H9 (cell line): ENCODE results near the gene TRIM7. TPM values are rescaled to one million over a fixed set of nuclear protein-coding genes. Genes with fewer than 3 reads are reported as not detected.

Experiments used
- DNase-seq: peaks from one replicate; pipeline ENCODE4 v3.0.0-alpha.2; 2017
- H2AFZ ChIP-seq: one replicate; pipeline ENCODE4 v1.6.1; 2013; ENCODE audit warnings: mild to moderate bottlenecking, low read length, control low read depth, moderate library complexity
- H2AK5ac ChIP-seq: 2 replicates; pipeline ENCODE4 v1.6.1; 2013; ENCODE audit warnings: low read length, control low read depth, mixed read lengths; ENCODE audit not compliant: insufficient read length
- H2BK120ac ChIP-seq: one replicate; pipeline ENCODE4 v1.6.1; 2013; ENCODE audit warnings: low read depth, mild to moderate bottlenecking, low read length, control low read depth, inconsistent platforms; ENCODE audit not compliant: poor library complexity, severe bottlenecking
- H2BK12ac ChIP-seq: 2 replicates; pipeline ENCODE4 v1.6.1; 2013; ENCODE audit warnings: low read length, control low read depth, mixed read lengths, low read depth; ENCODE audit not compliant: insufficient read length
- H2BK15ac ChIP-seq: 2 replicates; pipeline ENCODE4 v1.6.1; 2013; ENCODE audit warnings: low read depth, low read length, control low read depth
- H2BK20ac ChIP-seq: one replicate; pipeline ENCODE4 v1.6.1; 2013; ENCODE audit warnings: low read depth, mild to moderate bottlenecking, low read length, control low read depth, inconsistent platforms; ENCODE audit not compliant: poor library complexity, severe bottlenecking
- H2BK5ac ChIP-seq: 2 replicates; pipeline ENCODE4 v1.6.1; 2013; ENCODE audit warnings: low read length, control low read depth, mixed read lengths; ENCODE audit not compliant: insufficient read length
- H3K14ac ChIP-seq: 2 replicates; pipeline ENCODE4 v1.6.1; 2013; ENCODE audit warnings: low read length, control low read depth; ENCODE audit not compliant: insufficient read depth
- H3K18ac ChIP-seq: 2 replicates; pipeline ENCODE4 v1.6.1; 2013; ENCODE audit warnings: low read depth, mild to moderate bottlenecking, mixed read lengths, low read length, control low read depth; ENCODE audit not compliant: insufficient read length
- H3K23ac ChIP-seq: 2 replicates; pipeline ENCODE4 v1.6.1; 2013; ENCODE audit warnings: low read length, control low read depth, mixed read lengths, low read depth; ENCODE audit not compliant: insufficient read length
- H3K23me2 ChIP-seq: 2 replicates; pipeline ENCODE4 v1.6.1; 2013; ENCODE audit warnings: low read depth, mild to moderate bottlenecking, mixed read lengths, low read length, control low read depth; ENCODE audit not compliant: insufficient read length, poor library complexity, severe bottlenecking
- H3K27ac ChIP-seq: 2 replicates; pipeline ENCODE4 v1.5.1; 2013; ENCODE audit warnings: low read length, control low read depth, mixed read lengths, low read depth; ENCODE audit not compliant: insufficient read length
- H3K27me3 ChIP-seq: 2 replicates; pipeline ENCODE4 v1.6.1; 2013; ENCODE audit warnings: low read length, control low read depth, inconsistent platforms; ENCODE audit not compliant: insufficient read depth
- H3K4ac ChIP-seq: 2 replicates; pipeline ENCODE4 v1.6.1; 2013; ENCODE audit warnings: low read depth, mild to moderate bottlenecking, control low read depth, inconsistent platforms, low read length, moderate library complexity
- H3K4me1 ChIP-seq: 2 replicates; pipeline ENCODE4 v1.6.1; 2013; ENCODE audit warnings: low read length, control low read depth, inconsistent platforms; ENCODE audit not compliant: insufficient read depth
- H3K4me2 ChIP-seq: 2 replicates; pipeline ENCODE4 v1.6.1; 2013; ENCODE audit warnings: low read length, control low read depth, mixed read lengths; ENCODE audit not compliant: insufficient read length, insufficient read depth
- H3K56ac ChIP-seq: 2 replicates; pipeline ENCODE4 v1.6.1; 2013; ENCODE audit warnings: low read depth, mild to moderate bottlenecking, mixed read lengths, low read length, control low read depth; ENCODE audit not compliant: insufficient read length
- H3K79me1 ChIP-seq: 2 replicates; pipeline ENCODE4 v1.6.1; 2013; ENCODE audit warnings: low read depth, mild to moderate bottlenecking, moderate library complexity, low read length, control low read depth, inconsistent platforms; ENCODE audit not compliant: insufficient read depth, poor library complexity, severe bottlenecking
- H3K79me2 ChIP-seq: 2 replicates; pipeline ENCODE4 v1.6.1; 2013; ENCODE audit warnings: low read length, control low read depth, inconsistent platforms; ENCODE audit not compliant: insufficient read depth
- H3K9ac ChIP-seq: 2 replicates; pipeline ENCODE4 v1.6.1; 2013; ENCODE audit warnings: low read length, control low read depth, mixed read lengths; ENCODE audit not compliant: insufficient read length; ENCODE audit errors: extremely low read depth
- H3K9me3 ChIP-seq: one replicate; pipeline ENCODE4 v1.6.1; 2013; ENCODE audit warnings: low read depth, low read length, inconsistent platforms; ENCODE audit not compliant: control insufficient read depth
- H3T11ph ChIP-seq: one replicate; pipeline ENCODE4 v1.6.1; 2013; ENCODE audit warnings: mild to moderate bottlenecking, low read length, control low read depth, inconsistent platforms
- H4K20me1 ChIP-seq: one replicate; pipeline ENCODE4 v1.6.1; 2013; ENCODE audit not compliant: control insufficient read depth, insufficient read length, insufficient read depth
- H4K5ac ChIP-seq: 2 replicates; pipeline ENCODE4 v1.6.1; 2013; ENCODE audit warnings: low read depth, mild to moderate bottlenecking, mixed read lengths, low read length, control low read depth; ENCODE audit not compliant: insufficient read length
- H4K8ac ChIP-seq: replicated peaks from 2 replicates; pipeline ENCODE4 v1.6.1; 2013; ENCODE audit warnings: low read length, control low read depth, mixed read lengths, low read depth; ENCODE audit not compliant: insufficient read length
- H4K91ac ChIP-seq: 2 replicates; pipeline ENCODE4 v1.6.1; 2013; ENCODE audit warnings: low read depth, mild to moderate bottlenecking, moderate library complexity, mixed read lengths, low read length, control low read depth; ENCODE audit not compliant: insufficient read length
- H3K27ac Mint-ChIP-seq, 3 experiments: 2 replicates in 2 of 3; 3 replicates in 1 of 3; pipeline ENCODE4 v1.8.0; 2020 to 2021; ENCODE audit warnings: mixed read lengths in 3 of 3, mild to moderate bottlenecking in 1 of 3, moderate library complexity in 1 of 3
- H3K27me3 Mint-ChIP-seq: 2 replicates; pipeline ENCODE4 v1.8.0; 2021; ENCODE audit warnings: low read depth, mild to moderate bottlenecking, moderate library complexity, mixed read lengths
- H3K36me3 Mint-ChIP-seq, 3 experiments: 2 replicates in 2 of 3; 3 replicates in 1 of 3; pipeline ENCODE4 v1.8.0; 2020 to 2021; ENCODE audit warnings: low read depth in 3 of 3, mixed read lengths in 3 of 3; ENCODE audit not compliant: insufficient read depth in 1 of 3
- H3K4me1 Mint-ChIP-seq, 2 experiments: 2 replicates each; pipeline ENCODE4 v1.8.0; 2020; ENCODE audit warnings: mixed read lengths in 2 of 2
- H3K4me3 Mint-ChIP-seq, 2 experiments: 2 replicates in 1 of 2; 3 replicates in 1 of 2; pipeline ENCODE4 v1.8.0; 2020 to 2021; ENCODE audit warnings: mild to moderate bottlenecking in 2 of 2, mixed read lengths in 2 of 2, moderate library complexity in 1 of 2
- H3K9me3 Mint-ChIP-seq, 2 experiments: 2 replicates in 1 of 2; 3 replicates in 1 of 2; pipeline ENCODE4 v1.8.0; 2020; ENCODE audit warnings: mild to moderate bottlenecking in 2 of 2, mixed read lengths in 2 of 2, moderate library complexity in 1 of 2
- CTCF ChIP-seq: fragments of 200-600 bp; sonication (generic); conservative IDR thresholded peaks from 3 replicates; pipeline ENCODE4 v1.8.0; 2021; ENCODE audit warnings: antibody characterized with exemption, mild to moderate bottlenecking
- WGBS: extraction: QIAGEN DNeasy Blood & Tissue Kit; methylation state at CpG from one replicate; pipeline ENCODE4 v1.1.7; 2013; ENCODE audit warnings: missing lambda C conversion rate, low lambda C conversion rate, mixed read lengths; ENCODE audit not compliant: insufficient read length; ENCODE audit errors: extremely low coverage; 5-methylcytosine and 5-hydroxymethylcytosine counted together
- total RNA-seq: library from RNA; stranded (reverse); gene quantifications from 2 replicates; pipeline ENCODE4 v1.2.1, GENCODE V29; 2021

Gene TRIM7
- total RNA-seq, 1 experiment from 2014 or later: not detected

DNA sequence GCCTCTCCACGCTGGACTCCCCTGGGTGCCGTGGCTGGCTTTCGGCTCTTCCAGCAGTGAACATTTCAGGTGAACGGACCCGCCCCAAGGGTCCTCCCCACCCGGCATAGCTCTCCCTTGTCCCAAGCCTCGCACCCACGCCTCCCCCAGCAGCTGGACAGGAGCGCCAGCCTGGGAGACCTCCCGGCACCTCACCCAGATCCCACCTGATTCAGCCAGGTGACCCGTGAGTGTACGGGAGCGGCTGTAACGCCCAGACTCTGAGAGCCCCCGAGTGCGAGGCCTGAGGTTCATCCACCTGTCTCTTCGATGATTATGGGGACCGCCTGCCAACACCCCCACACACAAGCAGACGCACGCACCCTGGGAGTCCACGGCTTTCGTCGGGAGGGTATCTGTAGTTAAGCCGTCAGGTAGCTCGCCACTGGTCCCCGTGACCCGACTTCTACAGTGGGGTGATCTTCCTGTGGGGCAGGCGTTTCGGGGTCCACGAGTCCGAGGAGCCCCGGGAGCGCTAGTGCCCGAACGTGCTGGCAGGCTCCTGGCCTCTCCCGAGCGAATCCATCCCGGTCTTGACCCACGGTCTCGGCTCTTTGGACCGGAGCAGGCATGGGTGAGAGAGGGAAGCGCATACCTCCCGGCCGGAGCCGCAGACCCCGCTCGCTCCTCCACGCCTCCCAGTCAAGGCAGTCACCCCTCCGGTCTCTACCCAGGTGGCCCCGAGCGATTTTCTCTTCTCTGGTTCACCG is 14.9 kb downstream of the TRIM7 start:
- Histone ChIP-seq H3K9ac (no peak overlapping the region), H3K27ac (no peak overlapping the region), H3K23ac (no peak overlapping the region), H4K20me1 (no peaks in the 10 kb centered on the region), H3K4me2 (peak overlapping the region; percentile 75), H2BK15ac (no peak overlapping the region), H4K91ac (no peak overlapping the region), H3K79me1 (no peaks in the 10 kb centered on the region), H4K8ac (no peak overlapping the region), H3K56ac (no peak overlapping the region), H3K4ac (no peak overlapping the region), H3K27me3 (peaks cover 16% of the 10 kb centered on the region), H3K18ac (no peak overlapping the region), H2BK20ac (no peak overlapping the region), H3K14ac (no peak overlapping the region), H3K4me1 (no peaks in the 10 kb centered on the region), H2AK5ac (no peak overlapping the region), H2AFZ (no peak overlapping the region), H2BK12ac (no peak overlapping the region), H3T11ph (no peak overlapping the region), H3K9me3 (no peaks in the 10 kb centered on the region), H2BK120ac (no peak overlapping the region), H2BK5ac (no peak overlapping the region), H3K79me2 (no peaks in the 10 kb centered on the region), H4K5ac (no peak overlapping the region), H3K23me2 (peaks cover 34% of the 10 kb centered on the region)
- Mint-ChIP-seq H3K27me3 (peaks cover 53% of the 10 kb centered on the region), H3K4me1 (peaks cover 11 to 25% of the 10 kb centered on the region in 2 experiments), H3K9me3 (peaks cover 6 to 9% of the 10 kb centered on the region in 2 experiments; a peak in 2 of 5 replicates), H3K36me3 (peaks cover 0 to 2% (median 0%) of the 10 kb centered on the region in 3 experiments; a peak in 2 of 7 replicates), H3K4me3 (peak overlapping the region; percentile 91 to 92), H3K27ac (no peak overlapping the region)
- DNase-seq: no peak
- TF ChIP-seq CTCF: no peak
- WGBS: no CpG with 5 or more reads among the region's 52 CpGs
